ENCODE results near the gene EVL. TPM values are rescaled to one million over a fixed set of nuclear protein-coding genes. Genes with fewer than 3 reads are reported as not detected.
"Not testable (repeated sequence)": the region's sequence is repeated elsewhere in the genome, so short reads cannot be mapped to it uniquely, and the experiment has no call there.

Gene EVL
- total and polyA plus RNA-seq, 2 donors (not counting 1 experiment from before 2014, with no cell fraction given) = 23.5 to 28.1 TPM

- Histone ChIP-seq H2AFZ (ENCODE audit: low read length) (no peak overlapping the region), H3K27ac (ENCODE audit: insufficient read depth, low read length) (no peak overlapping the region), H3K9me3 (ENCODE audit: control insufficient read depth, insufficient read depth, low read depth, low read length) (no peaks in the 10 kb centered on the region), H3K9ac (ENCODE audit: insufficient read depth, low read length) (no peak overlapping the region), H3K4me3 (replicated peaks in 1 of 4; ENCODE audit: control extremely low read depth in 1 of 4, insufficient read depth in 1 of 4, low read depth in 3 of 4, low read length in 4 of 4) (no peak overlapping the region), H3K4me2 (ENCODE audit: extremely low read depth, insufficient read depth, low read length) (no peak overlapping the region), H3K4me1 (ENCODE audit: control insufficient read depth, extremely low read depth, insufficient read depth, low read length) (no peaks in the 10 kb centered on the region), H3K36me3 (ENCODE audit: control insufficient read depth, insufficient read depth, low read length) (no peaks in the 10 kb centered on the region), H3K27me3 (ENCODE audit: control insufficient read depth, insufficient read depth, low read length) (no peaks in the 10 kb centered on the region), H3K79me2 (ENCODE audit: control insufficient read depth, insufficient read depth, low read length) (no peaks in the 10 kb centered on the region), H4K20me1 (ENCODE audit: control insufficient read depth, extremely low read depth, insufficient read depth, low read length) (no peaks in the 10 kb centered on the region)
- TF ChIP-seq CTCF (conservative IDR thresholded peaks at IDR 0.05 in 1 of 2, IDR thresholded peaks at IDR 0.05 in 1 of 2; ENCODE audit: low read depth in 1 of 2, low read length in 2 of 2) (no peak), EZH2 (IDR thresholded peaks at IDR 0.05; ENCODE audit: low read length, missing control alignments) (no peak)
- no peak for DNase-seq (ENCODE audit: low read depth in 2 of 2)
These were observed 2.6 kb upstream of the EVL start for GRCh38 chr14:100062590-100062989.

- no peaks in the 10 kb centered on the region for H4K20me1 ChIP-seq (ENCODE audit: control insufficient read depth, extremely low read depth, insufficient read depth, low read length)
- no peak overlapping the region for H2AFZ ChIP-seq (ENCODE audit: low read length)
- TF ChIP-seq CTCF (conservative IDR thresholded peaks at IDR 0.05 in 1 of 2, IDR thresholded peaks at IDR 0.05 in 1 of 2; ENCODE audit: low read depth in 1 of 2, low read length in 2 of 2) (no peak), EZH2 (IDR thresholded peaks at IDR 0.05; ENCODE audit: low read length, missing control alignments) (no peak)
- no peak overlapping the region for H3K4me3 ChIP-seq (replicated peaks in 1 of 4; ENCODE audit: control extremely low read depth in 1 of 4, insufficient read depth in 1 of 4, low read depth in 3 of 4, low read length in 4 of 4)
- DNase-seq (ENCODE audit: low read depth in 2 of 2) = no peak
- H3K9me3 ChIP-seq (ENCODE audit: control insufficient read depth, insufficient read depth, low read depth, low read length) = no peaks in the 10 kb centered on the region
- no peak overlapping the region for H3K9ac ChIP-seq (ENCODE audit: insufficient read depth, low read length)
- H3K4me1 ChIP-seq (ENCODE audit: control insufficient read depth, extremely low read depth, insufficient read depth, low read length) = peaks cover 2% of the 10 kb centered on the region
- H3K36me3 ChIP-seq (ENCODE audit: control insufficient read depth, insufficient read depth, low read length) = no peaks in the 10 kb centered on the region
- H3K27ac ChIP-seq (ENCODE audit: insufficient read depth, low read length) = no peak overlapping the region
- H3K79me2 ChIP-seq (ENCODE audit: control insufficient read depth, insufficient read depth, low read length) = no peaks in the 10 kb centered on the region
- no peak overlapping the region for H3K4me2 ChIP-seq (ENCODE audit: extremely low read depth, insufficient read depth, low read length)
- H3K27me3 ChIP-seq (ENCODE audit: control insufficient read depth, insufficient read depth, low read length) = no peaks in the 10 kb centered on the region
These were observed 1.8 kb upstream of the EVL start for GRCh38 chr14:100063314-100063941.

GRCh38 chr14:100064335-100065092 is 708 bp upstream of the EVL start:
- not testable (repeated sequence) for H3K9ac ChIP-seq (ENCODE audit: insufficient read depth, low read length); H3K4me3 ChIP-seq (replicated peaks in 1 of 4; ENCODE audit: control extremely low read depth in 1 of 4, insufficient read depth in 1 of 4, low read depth in 3 of 4, low read length in 4 of 4); H3K27me3 ChIP-seq (ENCODE audit: control insufficient read depth, insufficient read depth, low read length); H4K20me1 ChIP-seq (ENCODE audit: control insufficient read depth, extremely low read depth, insufficient read depth, low read length); H3K79me2 ChIP-seq (ENCODE audit: control insufficient read depth, insufficient read depth, low read length); H3K4me1 ChIP-seq (ENCODE audit: control insufficient read depth, extremely low read depth, insufficient read depth, low read length); H3K9me3 ChIP-seq (ENCODE audit: control insufficient read depth, insufficient read depth, low read depth, low read length); H3K36me3 ChIP-seq (ENCODE audit: control insufficient read depth, insufficient read depth, low read length); H3K4me2 ChIP-seq (ENCODE audit: extremely low read depth, insufficient read depth, low read length); H2AFZ ChIP-seq (ENCODE audit: low read length); H3K27ac ChIP-seq (ENCODE audit: insufficient read depth, low read length); DNase-seq (ENCODE audit: low read depth in 2 of 2)

Data from fibroblast of lung (primary cell).